Mesenteric fat pad (tissue), 1 donor: ENCODE measurements around the gene TESMIN. TPM values are rescaled to one million over a fixed set of nuclear protein-coding genes. Genes with fewer than 3 reads are reported as not detected.
A peak's percentile ranks its signal among the peaks of the same experiment; 100 is the strongest.

Experiments
- DNase-seq: peaks from one replicate; pipeline ENCODE4 v3.0.0-alpha.2; 2020; ENCODE audit warnings: low spot score
- total RNA-seq: library from RNA; stranded (reverse); fragmentation: NEBNext Ultra II Directional; extraction: Animal tissue kit (Norgen Biotek cat#: 25700); gene quantifications from one replicate; pipeline ENCODE4 v1.2.1, GENCODE V29; 2021
- donor health status: DM: yes; HTN: yes; CAD: no.

The TESMIN gene
- total RNA-seq, 1 donor from 2014 or later, result 0.55 TPM

DNA sequence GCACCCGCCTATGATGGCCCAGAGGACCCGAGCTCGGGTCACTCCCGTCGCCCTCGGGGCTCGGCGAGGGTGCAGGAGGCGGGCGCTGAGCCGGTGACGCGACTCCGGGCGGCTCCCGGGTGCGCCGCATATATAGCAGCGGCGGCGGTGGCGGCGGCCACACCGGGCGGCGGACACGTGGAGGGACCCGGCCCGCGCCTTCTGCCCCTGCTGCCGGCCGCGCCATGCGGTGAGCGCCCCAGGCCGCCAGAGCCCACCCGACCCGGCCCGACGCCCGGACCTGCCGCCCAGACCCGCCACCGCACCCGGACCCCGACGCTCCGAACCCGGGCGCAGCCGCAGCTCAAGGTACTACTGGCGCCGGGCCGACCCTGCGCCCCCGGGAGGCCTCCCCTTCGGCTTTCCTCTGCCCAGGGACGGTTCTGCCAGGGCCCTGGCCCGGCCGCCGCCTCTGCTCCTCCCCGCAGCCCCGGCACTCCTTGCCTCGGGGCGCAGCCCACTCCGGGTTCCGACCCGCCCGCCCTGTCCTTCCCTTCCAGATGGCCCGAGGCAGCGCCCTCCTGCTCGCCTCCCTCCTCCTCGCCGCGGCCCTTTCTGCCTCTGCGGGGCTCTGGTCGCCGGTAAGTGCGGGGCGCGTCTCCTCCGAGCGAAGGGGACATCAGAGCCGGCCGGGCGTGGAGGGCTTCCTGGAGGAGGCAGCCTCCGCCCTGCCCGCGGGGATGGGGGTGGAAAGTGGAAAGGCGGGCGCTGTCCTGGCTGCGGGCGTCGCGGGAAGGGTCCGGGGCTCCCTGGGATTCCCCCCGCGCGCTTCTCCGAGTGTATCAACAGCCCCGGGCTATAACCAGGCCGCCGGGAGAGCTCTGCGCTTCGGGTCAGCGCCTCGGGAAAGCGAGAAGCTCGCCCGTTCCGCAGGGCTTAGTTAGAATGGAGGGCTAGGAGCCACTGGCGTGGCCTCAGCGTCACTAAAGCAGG, 66.6 kb downstream of the TESMIN start, which contains the start of gene GAL:
TSS of gene GAL (plus strand) at position 160 of the 972 bp plus-strand sequence. CDS start at position 540, 380 bp downstream.
- peak; percentile 88 for DNase-seq

DNA sequence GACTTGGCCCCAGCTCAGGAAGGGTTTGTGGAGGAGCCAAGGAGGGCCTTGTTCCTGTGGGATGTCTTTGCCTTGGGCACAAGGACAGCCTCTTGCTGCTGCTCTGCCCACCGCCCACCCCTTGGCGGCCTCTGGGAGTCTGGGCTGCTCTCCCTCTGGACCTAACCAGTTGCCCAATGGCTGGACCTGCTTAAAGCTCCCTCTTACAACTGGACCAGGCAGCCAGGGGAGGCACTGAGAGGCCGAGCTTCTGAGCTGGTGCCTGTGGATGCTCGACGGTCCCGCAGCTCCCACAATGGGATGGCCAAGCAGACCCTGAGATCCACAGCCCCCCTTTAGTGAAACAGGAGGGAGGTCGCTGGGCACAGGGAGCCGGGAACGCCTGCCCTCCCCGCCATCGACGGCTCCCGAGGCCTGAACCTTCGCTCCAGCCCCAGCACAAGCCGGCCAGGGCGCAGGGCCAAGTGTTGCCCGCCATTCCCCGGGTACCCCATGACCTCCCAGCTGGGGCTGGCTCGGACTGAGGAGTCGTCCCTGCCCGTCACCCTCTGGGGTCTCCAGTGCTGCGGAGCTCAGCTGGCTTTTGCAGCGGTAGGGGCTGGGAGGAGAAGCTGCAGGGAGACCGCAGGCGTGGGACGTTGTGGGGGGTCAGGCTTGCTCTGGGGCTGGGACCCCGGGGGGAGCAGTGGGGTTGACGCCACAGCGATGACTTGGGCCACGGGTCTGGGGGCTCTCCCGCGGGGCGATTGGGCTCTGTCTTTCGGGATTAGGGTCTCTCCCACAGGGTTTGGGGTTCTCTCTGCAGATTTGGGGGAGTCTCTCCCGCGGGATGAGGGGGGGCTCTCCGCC, 67.6 kb downstream of the TESMIN start:
- DNase-seq, result peak; percentile 86

DNA sequence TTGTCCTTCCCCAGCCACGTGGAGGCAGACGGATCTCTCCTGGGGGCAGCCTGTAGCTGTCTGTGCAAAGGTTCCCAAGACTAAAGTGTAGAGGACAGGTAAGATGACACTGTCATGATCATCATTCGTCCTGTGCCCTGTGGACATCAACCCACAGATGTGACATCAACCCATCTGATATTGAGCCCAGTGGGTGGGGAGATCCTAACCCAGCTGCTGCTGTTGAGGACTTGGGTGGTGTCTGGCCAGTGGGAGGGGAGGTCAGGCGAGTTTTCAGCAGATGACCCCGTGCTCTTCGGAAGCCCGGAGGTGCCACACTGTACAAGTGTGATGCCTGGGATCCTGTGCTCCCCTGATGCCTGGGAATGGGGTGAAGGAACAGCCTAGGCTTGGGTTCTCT, 68.2 kb downstream of the TESMIN start:
- peak; percentile 67 for DNase-seq

DNA sequence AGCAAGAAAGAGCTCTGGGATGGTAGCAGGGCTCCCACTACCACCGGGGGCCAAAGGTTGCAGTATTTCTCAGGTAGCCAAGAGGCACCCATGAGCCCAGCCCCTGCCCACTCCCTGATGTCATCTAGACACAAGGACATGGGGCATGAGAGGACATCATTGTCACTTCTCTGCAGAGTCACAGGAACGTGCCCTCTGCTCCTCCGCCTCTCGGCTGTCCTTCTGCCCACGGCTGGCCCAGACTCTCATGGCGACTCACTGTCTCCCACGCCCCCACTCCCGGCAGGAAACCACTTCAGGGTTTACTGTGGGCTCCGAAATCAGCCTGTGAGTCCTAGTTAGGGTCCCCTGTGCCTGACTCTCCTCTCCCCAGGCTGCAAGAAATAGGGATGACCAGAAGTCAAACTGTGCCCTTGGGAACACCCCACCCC, 68.8 kb downstream of the TESMIN start:
- peak; percentile 69 for DNase-seq

DNA sequence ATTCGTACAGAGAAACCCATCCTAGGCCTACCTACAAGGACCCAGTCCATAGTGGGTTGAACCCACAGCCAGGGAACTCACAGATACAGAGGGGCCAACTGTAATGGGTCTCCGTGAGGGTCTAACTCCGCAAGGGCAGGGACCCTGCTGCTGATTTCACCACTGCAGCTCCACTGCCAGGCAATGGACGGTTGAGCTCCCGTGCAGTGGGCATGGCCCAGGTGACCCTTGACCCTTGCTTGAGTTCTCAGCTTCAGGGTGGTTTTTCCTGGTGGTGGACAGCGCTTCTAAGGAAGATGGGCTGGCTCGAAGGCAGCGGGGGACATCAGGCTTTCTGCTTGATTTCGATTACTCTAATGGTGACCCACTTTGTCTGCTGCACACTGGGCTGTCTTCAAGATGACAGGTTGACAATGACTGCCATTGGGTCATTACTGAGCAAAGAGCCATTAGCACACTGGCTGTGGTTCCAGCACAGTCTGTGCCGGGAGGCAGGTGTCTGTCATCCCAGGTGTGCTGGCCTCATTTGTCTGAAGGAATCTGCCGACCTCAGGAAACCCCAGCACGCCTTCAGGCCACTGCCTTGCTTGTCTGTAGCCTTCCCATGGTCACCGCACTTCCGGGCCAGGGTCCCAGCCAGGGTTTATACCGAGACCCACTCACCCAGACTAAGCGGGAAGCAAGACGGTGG, 70.6 kb downstream of the TESMIN start:
- peak; percentile 51 for DNase-seq

DNA sequence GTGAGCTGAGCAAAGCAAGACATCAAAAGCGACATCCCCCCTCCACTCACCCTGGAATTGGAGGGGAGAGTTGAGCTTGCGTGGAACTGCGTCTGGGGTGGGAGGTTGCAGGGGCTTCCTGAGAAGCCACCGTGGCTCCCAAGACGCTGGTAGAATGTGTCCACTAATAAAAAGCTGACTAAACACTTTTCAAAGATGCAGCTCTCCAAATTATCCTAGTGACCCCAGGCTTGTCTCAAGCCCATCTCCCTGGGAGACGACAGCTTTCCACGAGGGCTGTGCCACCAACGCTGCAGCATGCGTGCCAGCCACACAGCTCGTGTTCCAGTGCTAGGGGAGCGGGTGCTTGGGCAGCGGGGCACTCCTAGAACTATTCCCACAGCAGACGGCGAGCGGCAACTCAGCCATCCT, 73.3 kb downstream of the TESMIN start:
- peak; percentile 51 for DNase-seq

DNA sequence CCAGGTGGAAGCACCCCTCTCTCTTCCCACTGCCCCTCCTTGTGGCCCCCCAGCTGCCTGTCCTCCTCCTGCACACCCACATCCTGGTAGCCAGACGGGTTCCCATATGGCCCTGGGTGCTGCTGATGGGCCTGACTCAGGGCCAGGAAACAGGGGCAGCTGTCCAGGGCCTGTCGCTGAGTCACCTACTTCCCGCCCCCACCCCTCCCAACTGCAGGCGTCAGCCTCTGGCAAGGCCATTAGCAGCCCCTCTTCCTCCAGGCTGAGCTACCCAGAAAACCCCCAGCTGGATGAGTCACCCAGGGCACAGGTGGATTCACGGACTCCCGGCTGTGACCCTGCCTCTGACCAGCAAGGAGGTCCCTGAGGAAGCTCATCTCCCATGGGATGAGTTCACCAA, 73.9 kb downstream of the TESMIN start:
- DNase-seq, result peak; percentile 80

DNA sequence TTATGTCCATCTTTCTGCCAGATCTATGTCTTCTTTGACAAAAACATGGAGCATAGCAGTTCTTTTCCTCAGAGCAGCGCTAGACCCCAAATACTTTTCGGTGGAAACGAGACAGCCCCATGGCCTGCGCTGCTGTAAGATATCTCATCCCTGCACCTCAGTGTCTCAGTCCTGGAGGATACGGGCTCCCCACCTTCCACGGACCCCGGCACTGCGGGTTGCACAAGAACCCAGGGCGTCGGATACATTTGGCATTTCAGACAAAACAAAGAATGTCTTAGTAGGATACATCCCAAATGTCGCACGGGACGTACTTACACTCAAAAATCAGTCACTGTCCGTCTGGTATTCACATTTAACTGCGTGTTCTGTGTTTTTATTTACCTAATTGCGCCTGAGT, 76.9 kb downstream of the TESMIN start:
- no peak for DNase-seq

DNA sequence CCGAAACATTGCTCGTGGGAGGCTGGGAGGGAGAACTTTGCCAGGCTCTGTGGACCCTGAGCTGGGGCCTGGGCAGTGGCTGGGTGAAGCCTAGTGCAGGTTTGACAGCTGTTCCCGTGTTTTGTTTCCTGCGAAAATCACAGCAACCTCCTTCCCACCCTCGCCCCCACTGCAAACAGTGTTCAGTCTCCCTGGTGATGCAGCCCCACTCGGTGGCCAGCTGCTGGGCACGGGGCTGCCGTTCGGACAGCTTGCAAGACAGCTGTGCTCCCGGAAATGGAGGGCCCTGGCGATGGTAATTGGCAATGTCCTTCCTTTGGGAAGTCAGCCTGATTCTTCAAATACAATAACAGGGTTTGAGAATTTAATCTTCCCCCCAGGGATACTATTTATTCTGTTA, 77.3 kb downstream of the TESMIN start:
- no peak for DNase-seq

DNA sequence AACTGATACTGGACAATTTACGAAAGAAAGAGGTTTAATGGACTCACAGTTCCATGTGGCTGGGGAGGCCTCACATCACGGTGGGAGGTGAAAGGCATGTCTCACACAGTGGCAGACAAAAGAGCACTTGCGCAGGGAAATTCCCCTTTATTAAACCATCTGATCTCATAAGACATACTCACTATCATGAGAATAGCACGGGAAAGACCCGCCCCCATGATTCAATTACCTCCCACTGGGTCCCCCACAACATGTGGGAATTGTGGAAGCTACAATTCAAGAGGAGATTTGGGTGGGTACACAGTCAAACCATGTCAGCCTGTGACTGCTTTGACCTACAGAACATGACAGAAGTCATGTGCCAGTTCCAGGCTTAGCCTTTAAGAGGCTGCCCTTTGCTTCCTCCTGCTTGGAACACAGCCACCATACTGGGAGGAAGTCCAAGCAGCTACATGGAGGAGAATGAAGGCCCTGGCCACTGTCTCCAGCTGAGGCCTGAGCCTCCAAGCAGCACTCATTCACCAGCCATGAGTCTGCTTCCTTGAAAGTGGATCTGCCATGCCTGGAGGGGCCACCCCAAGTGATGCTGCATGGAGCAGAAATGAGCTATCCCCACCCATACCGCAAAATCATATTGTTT, 77.9 kb downstream of the TESMIN start:
- no peak for DNase-seq

DNA sequence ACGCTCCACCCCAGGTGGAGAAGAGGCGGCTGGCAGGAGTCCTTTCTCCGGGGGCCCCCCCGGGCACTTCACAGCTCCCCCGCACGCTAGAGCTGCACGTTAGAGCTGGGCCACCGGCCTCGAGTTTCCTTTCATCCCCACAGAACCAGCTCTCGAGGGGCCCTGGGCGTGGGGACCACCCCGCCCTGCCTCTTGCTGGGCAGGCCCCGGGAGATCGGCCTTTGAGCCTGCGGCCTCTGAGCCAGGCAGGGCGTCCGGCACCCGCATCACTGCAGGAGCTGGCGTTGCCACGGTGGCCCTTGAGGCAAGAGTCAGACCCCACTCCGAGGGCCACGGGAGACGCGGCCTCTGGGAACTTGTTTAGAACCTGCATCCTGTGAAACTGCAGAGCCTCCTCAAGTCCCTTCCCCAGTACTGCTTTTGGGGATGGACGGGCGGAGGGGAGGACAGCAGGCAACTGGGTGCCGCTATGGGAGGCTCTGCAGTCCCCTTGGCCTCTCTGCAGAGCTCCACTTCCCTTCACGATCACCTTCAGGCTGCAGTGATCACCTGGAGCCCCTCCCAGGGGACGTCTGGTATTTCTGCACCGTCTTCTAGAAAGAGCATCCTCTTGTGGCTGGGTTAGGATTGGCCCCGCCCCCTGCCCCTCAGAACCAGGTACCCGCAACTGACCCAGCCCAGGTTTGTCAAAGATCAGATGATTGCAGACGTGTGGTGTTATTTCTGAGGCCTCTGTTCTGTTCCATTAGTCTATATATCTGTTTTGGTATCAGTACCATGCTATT, 80.9 kb downstream of the TESMIN start:
- no peak for DNase-seq

DNA sequence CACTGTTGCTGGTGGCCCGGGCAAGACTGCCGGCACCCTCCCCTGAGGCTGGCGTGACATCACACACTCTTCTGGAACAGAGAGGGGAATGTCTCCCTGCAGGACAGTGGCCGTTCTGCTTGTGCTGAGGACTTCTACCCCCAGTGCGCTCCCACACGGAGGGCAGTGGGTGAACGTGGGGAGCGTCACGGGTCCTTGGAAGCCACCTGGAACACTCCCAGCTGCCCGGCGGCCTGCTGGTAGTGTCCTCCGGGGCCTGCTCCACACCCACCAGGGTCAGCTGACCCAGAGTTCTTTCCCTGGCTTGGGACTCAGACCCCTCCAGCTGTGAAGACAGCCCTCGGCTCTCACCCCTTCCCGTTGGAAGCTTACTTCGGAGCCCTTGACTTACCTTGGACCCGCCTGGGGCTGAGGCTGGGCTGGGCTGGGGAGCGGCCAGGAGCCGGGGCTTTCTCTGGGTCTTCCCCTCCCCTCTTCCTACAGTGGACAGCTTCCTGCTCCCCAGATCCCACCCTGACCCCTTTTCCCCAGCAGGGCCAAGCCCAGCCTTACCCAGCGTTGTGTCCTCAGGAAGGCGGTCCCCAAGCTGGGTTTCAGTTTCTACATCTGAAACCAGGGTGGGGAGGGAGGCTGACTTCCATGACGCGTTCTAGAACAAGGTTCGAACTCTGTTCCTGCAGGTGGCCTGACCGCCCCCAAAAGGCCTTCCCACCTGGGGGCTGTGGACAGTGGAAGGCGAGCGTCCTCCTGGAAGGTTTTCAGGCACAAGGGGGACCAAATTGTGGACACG, 81.8 kb downstream of the TESMIN start:
- no peak for DNase-seq

DNA sequence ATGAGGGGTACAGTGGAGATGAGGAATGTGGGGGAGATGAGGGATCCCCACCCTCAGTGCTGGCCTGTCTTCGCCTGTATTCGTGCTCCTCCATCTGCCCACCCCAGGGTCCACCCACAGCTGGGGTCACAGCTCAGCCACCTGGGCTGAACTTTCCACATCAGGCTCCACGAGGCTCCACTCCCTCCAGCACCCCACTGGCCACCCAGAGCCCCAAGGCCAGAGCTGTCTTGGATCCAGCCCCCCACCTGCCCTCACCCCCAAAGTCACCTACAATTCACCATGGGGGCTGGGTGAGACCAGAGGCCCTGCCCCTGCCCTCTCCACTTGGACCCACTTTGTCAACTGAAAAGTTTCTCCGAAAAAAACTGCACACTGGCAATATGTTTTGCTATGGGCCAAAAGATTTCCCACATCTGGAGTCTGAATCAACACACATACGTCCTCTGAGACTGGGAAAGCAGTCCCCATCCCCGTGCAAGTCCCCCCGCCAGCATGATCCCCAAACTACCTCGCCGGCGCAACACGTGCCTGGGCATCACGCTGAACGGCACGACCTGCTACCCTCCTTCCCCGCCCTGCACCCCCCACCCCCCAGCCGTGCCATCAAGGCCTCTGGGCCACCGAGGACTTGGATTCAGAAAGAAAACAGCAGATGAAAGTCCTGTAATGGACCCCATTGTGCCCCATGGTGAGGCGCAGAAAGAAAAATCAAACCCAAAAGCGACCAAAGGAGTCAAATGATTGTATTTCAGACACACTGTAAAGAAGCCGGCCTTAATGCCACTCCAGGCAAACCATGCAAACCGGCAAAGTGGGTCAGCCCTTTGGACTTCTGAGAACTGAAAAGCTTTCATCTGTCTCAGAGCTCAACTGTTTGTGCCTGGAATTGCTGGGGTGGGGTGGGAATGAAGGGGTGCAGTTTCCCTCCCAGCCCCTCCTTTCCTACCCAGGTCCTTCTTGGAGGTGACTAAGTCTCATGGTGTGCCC, 83.5 kb downstream of the TESMIN start:
- no peak for DNase-seq

DNA sequence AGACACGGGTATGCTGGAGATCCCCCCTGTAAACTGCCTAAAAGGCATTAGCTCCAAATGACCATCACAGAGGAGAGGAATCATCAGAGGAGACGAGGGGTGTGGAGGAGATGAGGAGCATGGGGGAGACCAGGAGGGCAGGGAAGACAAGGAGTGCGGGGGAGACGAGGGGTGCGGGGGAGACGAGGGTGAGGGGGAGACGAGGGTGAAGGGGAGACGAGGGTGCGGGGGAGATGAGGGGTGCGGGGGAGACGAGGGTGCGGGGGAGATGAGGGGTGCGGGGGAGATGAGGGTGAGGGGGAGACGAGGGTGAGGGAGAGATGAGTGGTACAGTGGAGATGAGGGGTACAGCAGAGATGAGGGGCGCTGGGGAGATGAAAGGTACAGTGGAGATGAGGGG, 84.5 kb downstream of the TESMIN start:
- no peak for DNase-seq

DNA sequence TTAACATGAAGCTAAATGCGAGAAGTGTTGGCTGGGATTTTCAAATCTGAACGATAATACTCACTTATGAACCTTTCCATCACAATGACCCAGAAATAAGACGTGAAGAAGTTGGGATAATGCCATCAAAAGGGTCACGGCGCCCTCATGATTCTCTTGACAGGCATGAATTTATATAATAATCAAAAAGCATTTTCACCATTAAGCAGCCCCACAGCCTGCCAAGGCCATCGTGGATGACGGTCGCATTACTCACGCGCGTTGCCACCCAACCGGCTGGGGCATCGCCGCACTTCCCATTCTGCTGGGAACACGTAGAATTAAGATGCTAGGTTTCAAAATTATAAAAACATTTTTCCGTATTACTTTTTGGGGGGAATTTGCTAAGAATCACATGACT, 85.9 kb downstream of the TESMIN start:
- no peak for DNase-seq

DNA sequence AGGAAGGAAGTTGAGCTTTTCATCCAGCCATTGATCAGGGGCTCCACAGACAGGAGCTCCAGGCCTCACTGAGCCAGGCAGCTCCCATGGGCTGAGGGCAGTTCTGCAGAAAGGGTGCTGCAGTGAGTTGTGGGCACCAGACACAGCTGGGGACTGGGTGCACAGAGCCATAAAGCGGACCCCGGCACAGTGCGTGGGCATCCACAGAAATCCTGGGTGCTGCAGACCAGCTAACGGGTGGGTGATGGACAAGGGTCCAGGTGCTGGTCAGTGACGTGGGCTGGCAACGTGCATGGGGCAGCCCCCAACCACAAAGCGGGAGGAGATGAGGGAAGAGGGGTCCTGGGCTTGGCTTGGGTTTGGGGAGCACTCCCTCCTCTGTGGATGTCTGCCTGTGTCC, 86.4 kb downstream of the TESMIN start:
- DNase-seq, result no peak

DNA sequence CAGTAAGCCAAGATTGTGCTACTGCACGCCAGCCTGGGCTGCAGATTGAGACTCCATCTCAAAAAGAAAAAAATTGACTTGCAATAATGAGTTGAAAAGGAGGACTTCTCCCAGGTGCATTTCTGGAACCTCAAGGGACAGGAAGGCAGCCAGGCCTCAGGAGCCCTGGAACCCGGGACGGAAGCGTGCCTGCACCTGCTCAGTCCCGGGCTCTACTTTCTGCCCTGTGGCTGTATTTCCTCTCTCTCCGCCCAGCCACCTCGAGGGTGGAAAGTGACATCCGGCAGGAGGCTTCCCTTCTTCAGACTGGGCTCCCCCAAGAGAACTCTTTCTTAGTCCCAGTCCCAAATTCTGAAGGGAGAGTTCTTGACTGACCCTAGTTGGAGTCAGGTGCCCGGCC, 87.2 kb downstream of the TESMIN start:
- no peak for DNase-seq

DNA sequence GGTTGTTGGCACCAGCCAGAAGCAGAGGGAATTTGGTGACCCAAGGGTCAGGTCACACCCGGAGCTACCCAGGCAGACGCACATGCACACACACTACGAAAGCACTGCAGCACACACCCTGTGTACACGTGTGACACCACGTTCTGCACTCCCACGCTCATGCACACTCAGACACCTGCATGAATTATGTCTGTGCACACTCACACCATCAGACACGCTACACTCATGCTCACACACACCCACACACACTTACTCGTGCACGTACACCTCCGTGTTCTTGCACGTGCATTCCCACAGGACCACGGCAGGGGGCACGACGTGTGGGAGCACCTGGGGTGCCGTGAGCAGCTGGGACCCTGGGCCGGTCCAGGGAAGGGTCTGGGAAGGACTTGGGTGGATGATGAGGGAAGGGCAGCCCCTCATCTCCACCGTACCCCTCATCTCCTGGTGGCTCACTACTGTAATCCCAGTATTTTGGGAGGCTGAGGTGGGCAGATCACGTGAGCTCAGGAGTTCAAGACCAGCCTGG, 87.8 kb downstream of the TESMIN start:
- no peak for DNase-seq
